ENCODE measurements around the gene LBR.
"Not testable (repeated sequence)": the region's sequence is repeated elsewhere in the genome, so short reads cannot be mapped to it uniquely, and the experiment has no call there.

LBR gene

GRCh38 chr1:225422031-225422605 is 5.7 kb downstream of the LBR start:
- DNase-seq = no peak

- DNase-seq = no peak
Observed at GRCh38 chr1:225418598-225418997, 9.2 kb downstream of the LBR start.

GRCh38 chr1:225418059-225418458 is 9.8 kb downstream of the LBR start:
- no peak for DNase-seq

GRCh38 chr1:225415967-225416745 is 11.7 kb downstream of the LBR start:
- DNase-seq = no peak

- DNase-seq = no peak
Observed at GRCh38 chr1:225415307-225415706, 12.5 kb downstream of the LBR start.

- DNase-seq = no peak
Observed at GRCh38 chr1:225413708-225414375, 14.0 kb downstream of the LBR start.

GRCh38 chr1:225412803-225413351 is 15.0 kb downstream of the LBR start:
- no peak for DNase-seq

GRCh38 chr1:225412321-225412720 is 15.5 kb downstream of the LBR start:
- no peak for DNase-seq

GRCh38 chr1:225410036-225410435 is 17.8 kb downstream of the LBR start:
- DNase-seq = no peak

- no peak for DNase-seq
Observed at GRCh38 chr1:225409051-225409450, 18.8 kb downstream of the LBR start.

GRCh38 chr1:225408249-225408648 is 19.6 kb downstream of the LBR start:
- DNase-seq = no peak

- no peak for DNase-seq
Observed at GRCh38 chr1:225407755-225408154, 20.1 kb downstream of the LBR start.

- no peak for DNase-seq
Observed at GRCh38 chr1:225406976-225407725, 20.7 kb downstream of the LBR start.

- no peak for DNase-seq
Observed at GRCh38 chr1:225400968-225401367, 26.9 kb downstream of the LBR start.

GRCh38 chr1:225396357-225396756 is 31.5 kb downstream of the LBR start:
- DNase-seq = no peak

- no peak for DNase-seq
Observed at GRCh38 chr1:225389843-225390242, 38.0 kb downstream of the LBR start.

GRCh38 chr1:225388372-225388771 is 39.5 kb downstream of the LBR start:
- no peak for DNase-seq

- DNase-seq = not testable (repeated sequence)
Observed at GRCh38 chr1:225386860-225387259, 41.0 kb downstream of the LBR start.

- no peak for DNase-seq
Observed at GRCh38 chr1:225380691-225381090, 47.1 kb downstream of the LBR start.

GRCh38 chr1:225378880-225379279 is 49.0 kb downstream of the LBR start:
- no peak for DNase-seq

GRCh38 chr1:225374996-225375395 is 52.8 kb downstream of the LBR start:
- DNase-seq = no peak

- DNase-seq = no peak
Observed at GRCh38 chr1:225373155-225373554, 54.7 kb downstream of the LBR start.

- no peak for DNase-seq
Observed at GRCh38 chr1:225371366-225372010, 56.4 kb downstream of the LBR start.

Measured in activated T-cell treated with anti-CD3 and anti-CD28 coated beads, Interleukin-2, amount 50 U/mL, for 48 hours (primary cell).